Duodenal mucosa (tissue), 2 donors: ENCODE results near the gene PLEKHA6.
"Not testable (repeated sequence)": the region's sequence is repeated elsewhere in the genome, so short reads cannot be mapped to it uniquely, and the experiment has no call there.

Experiments
- H3K27ac ChIP-seq: one replicate; pipeline ENCODE4 v1.7.0; 2013; ENCODE audit warnings: low read depth, low read length
- H3K27me3 ChIP-seq, 2 donors: one replicate each; pipeline ENCODE4 v1.7.0; 2013; ENCODE audit warnings: low read length in 2 of 2, control low read depth in 1 of 2; ENCODE audit not compliant: insufficient read depth in 2 of 2, control insufficient read depth in 1 of 2
- H3K36me3 ChIP-seq, 2 donors: one replicate each; pipeline ENCODE4 v1.7.0; 2013; ENCODE audit warnings: low read length in 2 of 2, control low read depth in 1 of 2; ENCODE audit not compliant: insufficient read depth in 2 of 2, control insufficient read depth in 1 of 2
- H3K4me1 ChIP-seq, 2 donors: one replicate each; pipeline ENCODE4 v1.7.0; 2013; ENCODE audit warnings: low read length in 2 of 2, control low read depth in 1 of 2; ENCODE audit not compliant: insufficient read depth in 2 of 2, control insufficient read depth in 1 of 2
- H3K4me3 ChIP-seq, 2 donors: one replicate each; pipeline ENCODE4 v1.7.0; 2013; ENCODE audit warnings: low read length in 2 of 2, low read depth in 1 of 2
- H3K9ac ChIP-seq, 2 donors: one replicate each; pipeline ENCODE4 v1.7.0; 2013; ENCODE audit warnings: low read length in 2 of 2, low read depth in 1 of 2
- H3K9me3 ChIP-seq, 2 donors: one replicate each; pipeline ENCODE4 v1.7.0; 2013; ENCODE audit warnings: low read length in 2 of 2, control low read depth in 1 of 2; ENCODE audit not compliant: control insufficient read depth in 1 of 2

The PLEKHA6 gene

GRCh38 chr1:204331275-204331674 is 28.5 kb downstream of the PLEKHA6 start:
- H3K27ac ChIP-seq: peak overlapping the region; percentile 68
- H3K4me1 ChIP-seq: peaks cover 56 to 57% of the 10 kb centered on the region in 2 donors
- peaks cover 6% of the 10 kb centered on the region in 2 donors for H3K36me3 ChIP-seq
- H3K9me3 ChIP-seq: no peaks in the 10 kb centered on the region
- H3K9ac ChIP-seq: peak overlapping the region; percentile 58 to 79
- H3K4me3 ChIP-seq: peak overlapping the region; percentile 63 to 71
- H3K27me3 ChIP-seq: no peaks in the 10 kb centered on the region

- H3K9ac ChIP-seq, H3K4me3 ChIP-seq, H3K27ac ChIP-seq, H3K27me3 ChIP-seq, H3K9me3 ChIP-seq: not testable (repeated sequence)
- H3K36me3 ChIP-seq: peaks cover 6 to 13% of the 10 kb centered on the region in 2 donors
- H3K4me1 ChIP-seq: peaks cover 34 to 41% of the 10 kb centered on the region in 2 donors
Observed at GRCh38 chr1:204327870-204328269, 31.9 kb downstream of the PLEKHA6 start.

GRCh38 chr1:204327359-204327758 is 32.4 kb downstream of the PLEKHA6 start:
- Histone ChIP-seq H3K4me1 (peaks cover 30 to 37% of the 10 kb centered on the region in 2 donors), H3K4me3 (no peak overlapping the region), H3K9me3 (no peaks in the 10 kb centered on the region), H3K9ac (peak overlapping the region in 1 of 2 donors; percentile 3), H3K27ac (no peak overlapping the region), H3K27me3 (no peaks in the 10 kb centered on the region), H3K36me3 (peaks cover 6 to 13% of the 10 kb centered on the region in 2 donors)

GRCh38 chr1:204326771-204327300 is 32.9 kb downstream of the PLEKHA6 start:
- H3K27me3 ChIP-seq: no peaks in the 10 kb centered on the region
- peak overlapping the region in 1 of 2 donors; percentile 3 for H3K9ac ChIP-seq
- H3K4me3 ChIP-seq: no peak overlapping the region
- H3K9me3 ChIP-seq: no peaks in the 10 kb centered on the region
- peaks cover 6 to 13% of the 10 kb centered on the region in 2 donors for H3K36me3 ChIP-seq
- H3K4me1 ChIP-seq: peaks cover 26 to 37% of the 10 kb centered on the region in 2 donors
- no peak overlapping the region for H3K27ac ChIP-seq

- Histone ChIP-seq H3K9ac (no peak overlapping the region), H3K27me3 (no peaks in the 10 kb centered on the region), H3K4me3 (no peak overlapping the region), H3K27ac (no peak overlapping the region), H3K9me3 (no peaks in the 10 kb centered on the region), H3K36me3 (peaks cover 6 to 13% of the 10 kb centered on the region in 2 donors), H3K4me1 (peaks cover 26 to 46% of the 10 kb centered on the region in 2 donors)
Observed at GRCh38 chr1:204325944-204326343, 33.8 kb downstream of the PLEKHA6 start.

- Histone ChIP-seq H3K9me3 (no peaks in the 10 kb centered on the region), H3K27ac (no peak overlapping the region), H3K27me3 (no peaks in the 10 kb centered on the region), H3K9ac (no peak overlapping the region), H3K4me1 (peaks cover 8 to 37% of the 10 kb centered on the region in 2 donors), H3K4me3 (no peak overlapping the region), H3K36me3 (peaks cover 5 to 16% of the 10 kb centered on the region in 2 donors)
Observed at GRCh38 chr1:204323887-204324286, 35.8 kb downstream of the PLEKHA6 start.

- H3K4me1 ChIP-seq: peaks cover 5 to 32% of the 10 kb centered on the region in 2 donors
- H3K36me3 ChIP-seq: peaks cover 0 to 22% of the 10 kb centered on the region in 2 donors
- no peaks in the 10 kb centered on the region for H3K27me3 ChIP-seq
- no peak overlapping the region for H3K9ac ChIP-seq
- H3K4me3 ChIP-seq: no peak overlapping the region
- no peak overlapping the region for H3K27ac ChIP-seq
- no peaks in the 10 kb centered on the region for H3K9me3 ChIP-seq
Observed at GRCh38 chr1:204322339-204322868, 37.3 kb downstream of the PLEKHA6 start.

GRCh38 chr1:204321665-204322064 is 38.1 kb downstream of the PLEKHA6 start:
- Histone ChIP-seq H3K36me3 (peaks cover 0 to 17% of the 10 kb centered on the region in 2 donors), H3K9me3 (no peaks in the 10 kb centered on the region), H3K27ac (no peak overlapping the region), H3K4me3 (no peak overlapping the region), H3K9ac (no peak overlapping the region), H3K27me3 (no peaks in the 10 kb centered on the region), H3K4me1 (peaks cover 4 to 24% of the 10 kb centered on the region in 2 donors)

GRCh38 chr1:204321051-204321450 is 38.7 kb downstream of the PLEKHA6 start:
- no peak overlapping the region for H3K9ac ChIP-seq
- H3K27me3 ChIP-seq: no peaks in the 10 kb centered on the region
- H3K27ac ChIP-seq: no peak overlapping the region
- H3K36me3 ChIP-seq: peaks cover 0 to 21% of the 10 kb centered on the region in 2 donors
- H3K4me1 ChIP-seq: peaks cover 9 to 24% of the 10 kb centered on the region in 2 donors
- no peaks in the 10 kb centered on the region for H3K9me3 ChIP-seq
- no peak overlapping the region for H3K4me3 ChIP-seq

- Histone ChIP-seq H3K36me3 (peaks cover 0 to 15% of the 10 kb centered on the region in 2 donors), H3K27ac (peak overlapping the region; percentile 33), H3K4me1 (peaks cover 11 to 29% of the 10 kb centered on the region in 2 donors), H3K9ac (no peak overlapping the region), H3K9me3 (no peaks in the 10 kb centered on the region), H3K4me3 (no peak overlapping the region), H3K27me3 (no peaks in the 10 kb centered on the region)
Observed at GRCh38 chr1:204320382-204320804, 39.3 kb downstream of the PLEKHA6 start.
